ENCODE measurements around the gene MYOM3.

DNA sequence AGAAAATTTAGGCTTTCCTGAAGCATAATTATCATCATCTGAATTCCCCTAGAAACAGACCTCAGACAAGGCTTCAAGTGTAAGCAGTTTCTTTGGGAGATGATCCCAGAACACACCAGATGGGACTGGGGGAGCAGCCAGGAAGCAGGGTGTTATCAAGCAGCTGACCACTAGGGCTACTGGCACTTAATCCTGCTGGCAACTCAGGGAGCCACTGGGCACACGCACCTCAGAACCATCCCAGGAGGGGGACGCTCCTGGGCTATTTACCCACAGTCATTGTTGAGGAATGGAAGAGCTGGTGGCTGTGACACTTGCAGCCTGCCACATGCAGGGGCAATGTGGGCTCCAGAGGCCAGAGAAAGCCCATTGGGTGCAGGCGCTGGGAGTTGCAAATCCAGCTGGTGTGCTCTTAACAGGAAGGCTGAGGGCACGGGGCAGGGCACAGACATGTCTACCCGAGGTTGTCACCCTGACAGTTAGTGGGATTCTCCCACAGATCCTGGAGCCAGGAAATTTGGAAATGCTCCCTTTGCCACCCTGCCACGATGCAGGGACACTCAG lies 46.1 kb upstream of the MYOM3 start:
- TF ChIP-seq CTCF (IDR thresholded peaks at IDR 0.05) (no peak), POLR2AphosphoS5 (IDR thresholded peaks at IDR 0.05) (no peak), POLR2A (IDR thresholded peaks at IDR 0.05) (no peak)
